ENCODE data around the gene DHRS13.

DNA sequence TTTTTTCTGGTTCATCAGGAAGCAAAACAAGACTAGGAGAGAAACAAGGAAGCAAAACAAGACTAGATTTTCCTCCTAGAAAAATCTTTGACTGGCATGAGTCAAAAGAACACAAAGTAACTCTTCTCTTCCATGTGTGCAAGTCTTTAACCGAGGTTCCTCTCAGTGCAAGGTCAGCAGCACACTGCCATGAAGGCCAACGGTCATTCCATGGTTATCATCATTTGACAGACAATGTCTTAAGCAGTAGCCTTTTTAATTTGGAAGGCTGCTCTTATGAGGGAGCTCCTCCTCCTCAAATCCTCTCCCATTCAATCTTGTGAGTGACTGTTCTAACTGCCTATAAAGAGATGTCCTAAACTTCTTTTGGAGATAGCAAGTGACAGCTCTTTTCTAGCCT, 15.4 kb upstream of the DHRS13 start:
- TF ChIP-seq POLR2A (IDR thresholded peaks at IDR 0.05): no peak
- TF ChIP-seq, protein P1, sequence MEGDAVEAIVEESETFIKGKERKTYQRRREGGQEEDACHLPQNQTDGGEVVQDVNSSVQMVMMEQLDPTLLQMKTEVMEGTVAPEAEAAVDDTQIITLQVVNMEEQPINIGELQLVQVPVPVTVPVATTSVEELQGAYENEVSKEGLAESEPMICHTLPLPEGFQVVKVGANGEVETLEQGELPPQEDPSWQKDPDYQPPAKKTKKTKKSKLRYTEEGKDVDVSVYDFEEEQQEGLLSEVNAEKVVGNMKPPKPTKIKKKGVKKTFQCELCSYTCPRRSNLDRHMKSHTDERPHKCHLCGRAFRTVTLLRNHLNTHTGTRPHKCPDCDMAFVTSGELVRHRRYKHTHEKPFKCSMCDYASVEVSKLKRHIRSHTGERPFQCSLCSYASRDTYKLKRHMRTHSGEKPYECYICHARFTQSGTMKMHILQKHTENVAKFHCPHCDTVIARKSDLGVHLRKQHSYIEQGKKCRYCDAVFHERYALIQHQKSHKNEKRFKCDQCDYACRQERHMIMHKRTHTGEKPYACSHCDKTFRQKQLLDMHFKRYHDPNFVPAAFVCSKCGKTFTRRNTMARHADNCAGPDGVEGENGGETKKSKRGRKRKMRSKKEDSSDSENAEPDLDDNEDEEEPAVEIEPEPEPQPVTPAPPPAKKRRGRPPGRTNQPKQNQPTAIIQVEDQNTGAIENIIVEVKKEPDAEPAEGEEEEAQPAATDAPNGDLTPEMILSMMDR (IDR thresholded peaks at IDR 0.05): no peak
